ENCODE measurements around the gene ACOD1.
A peak's percentile ranks its signal among the peaks of the same experiment; 100 is the strongest.
"Not testable (repeated sequence)": the region's sequence is repeated elsewhere in the genome, so short reads cannot be mapped to it uniquely, and the experiment has no call there.

The ACOD1 gene

GRCh38 chr13:76954538-76954937, 6.2 kb downstream of the ACOD1 start:
- no peak for DNase-seq (ENCODE audit: low spot score)

DNA sequence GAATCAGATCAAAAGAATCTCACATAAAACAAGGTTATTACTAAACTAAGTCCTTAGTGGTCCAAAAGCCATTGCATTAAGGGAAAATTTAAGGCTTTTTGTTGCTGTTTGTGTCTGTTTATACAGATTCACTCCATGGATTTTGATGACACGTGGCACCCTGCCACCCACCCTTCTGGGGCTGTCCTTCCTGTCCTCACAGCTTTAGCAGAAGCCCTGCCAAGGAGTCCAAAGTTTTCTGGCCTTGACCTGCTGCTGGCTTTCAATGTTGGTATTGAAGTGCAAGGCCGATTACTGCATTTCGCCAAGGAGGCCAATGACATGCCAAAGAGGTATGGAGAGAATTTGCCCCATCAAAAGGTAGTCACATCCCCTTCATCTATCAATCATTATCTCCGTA, 6.9 kb downstream of the ACOD1 start:
- no peak for DNase-seq (ENCODE audit: low spot score)

- DNase-seq (ENCODE audit: low spot score): no peak
Measured at GRCh38 chr13:76955661-76956060, 7.3 kb downstream of the ACOD1 start.

DNA sequence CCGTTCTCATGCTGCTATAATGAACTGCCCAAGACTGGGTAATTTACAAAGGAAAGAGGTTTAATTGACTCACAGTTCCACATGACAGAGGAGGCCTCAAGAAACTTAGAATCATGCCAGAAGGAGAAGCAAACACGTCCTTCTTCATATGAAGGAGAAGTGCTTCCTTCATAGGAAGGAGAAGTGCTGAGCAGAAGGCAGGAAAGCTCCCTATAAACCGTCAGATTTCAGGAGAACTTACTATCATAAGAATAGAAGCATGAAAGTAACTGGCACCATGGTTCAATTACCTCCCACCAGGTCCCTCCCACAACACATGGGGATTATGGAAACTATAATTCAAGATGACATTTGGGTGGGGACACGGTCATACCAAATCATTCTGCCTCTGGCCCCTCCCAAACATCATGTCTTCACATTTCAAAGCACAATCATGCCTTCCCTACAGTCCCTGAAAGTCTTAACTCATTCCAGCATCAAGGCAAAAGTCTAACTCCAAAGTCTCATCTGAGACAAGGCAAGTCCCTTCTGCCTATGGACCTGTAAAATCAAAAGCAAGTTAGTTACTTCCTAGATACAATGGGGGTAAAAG, 10.6 kb downstream of the ACOD1 start:
- no peak for DNase-seq (ENCODE audit: low spot score)

DNA sequence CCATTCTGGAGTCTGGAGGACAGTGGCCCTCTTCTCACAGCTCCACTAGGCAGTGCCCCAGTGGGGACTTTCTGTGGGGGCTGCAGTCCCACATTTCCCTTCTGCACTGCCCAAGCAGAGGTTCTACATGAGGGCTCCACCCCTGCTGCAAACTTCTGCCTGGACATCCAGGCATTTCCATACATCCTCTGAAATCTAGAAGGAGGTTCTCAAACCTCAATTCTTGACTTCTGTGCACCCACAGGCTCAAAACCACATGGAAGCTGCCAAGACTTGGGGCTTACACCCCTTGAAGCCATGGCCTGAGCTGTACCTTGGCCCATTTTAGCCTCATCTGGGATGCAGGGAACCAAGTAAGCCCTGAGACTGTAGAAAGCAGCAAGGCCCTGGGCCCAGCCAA, 11.4 kb downstream of the ACOD1 start:
- not testable (repeated sequence) for DNase-seq (ENCODE audit: low spot score)

GRCh38 chr13:76965759-76966421, 17.6 kb downstream of the ACOD1 start:
- DNase-seq (ENCODE audit: low spot score): no peak

DNA sequence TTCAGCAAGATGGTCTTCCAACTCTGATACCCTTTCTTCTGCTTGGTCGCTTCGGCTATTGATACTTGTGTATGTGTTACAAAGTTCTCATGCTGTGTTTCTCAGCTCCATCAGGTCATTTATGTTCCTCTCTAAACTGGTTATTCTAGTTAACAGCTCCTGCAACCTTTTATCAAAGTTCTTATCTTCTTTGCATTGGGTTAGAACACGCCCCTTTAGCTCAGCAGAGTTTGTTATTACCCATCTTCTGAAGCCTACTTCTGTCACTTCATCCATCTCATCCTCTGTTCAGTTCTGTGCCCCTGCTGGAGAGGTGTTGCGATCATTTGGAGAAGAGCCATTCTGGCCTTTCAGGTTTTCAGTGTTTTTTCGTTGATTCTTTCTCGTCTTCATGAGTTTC, 18.7 kb downstream of the ACOD1 start:
- no peak for DNase-seq (ENCODE audit: low spot score)

DNA sequence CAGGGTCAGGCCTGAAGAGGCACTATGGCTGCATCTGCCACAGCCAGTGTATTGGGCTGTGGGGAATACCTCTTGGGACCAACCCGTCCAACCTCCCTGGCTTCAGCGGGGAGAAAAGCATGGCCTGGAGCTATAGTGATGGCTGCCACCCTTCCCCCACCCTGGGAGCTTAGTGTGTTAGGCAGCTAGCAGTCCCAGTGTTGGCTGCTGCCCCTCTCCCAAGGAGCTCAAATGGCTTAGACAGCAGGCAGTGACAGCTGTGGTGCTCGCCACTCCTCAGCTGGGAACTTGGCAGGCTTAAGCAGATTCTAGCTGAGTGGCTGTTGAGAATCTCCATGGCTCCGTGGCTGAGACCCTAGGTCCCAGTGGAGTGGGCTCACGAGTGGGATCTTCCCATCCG, 19.7 kb downstream of the ACOD1 start:
- no peak for DNase-seq (ENCODE audit: low spot score)

GRCh38 chr13:76969488-76970365, 21.4 kb downstream of the ACOD1 start:
- DNase-seq (ENCODE audit: low spot score): no peak

GRCh38 chr13:76971215-76971614, 22.9 kb downstream of the ACOD1 start:
- peak; percentile 38 for DNase-seq (ENCODE audit: low spot score)

DNA sequence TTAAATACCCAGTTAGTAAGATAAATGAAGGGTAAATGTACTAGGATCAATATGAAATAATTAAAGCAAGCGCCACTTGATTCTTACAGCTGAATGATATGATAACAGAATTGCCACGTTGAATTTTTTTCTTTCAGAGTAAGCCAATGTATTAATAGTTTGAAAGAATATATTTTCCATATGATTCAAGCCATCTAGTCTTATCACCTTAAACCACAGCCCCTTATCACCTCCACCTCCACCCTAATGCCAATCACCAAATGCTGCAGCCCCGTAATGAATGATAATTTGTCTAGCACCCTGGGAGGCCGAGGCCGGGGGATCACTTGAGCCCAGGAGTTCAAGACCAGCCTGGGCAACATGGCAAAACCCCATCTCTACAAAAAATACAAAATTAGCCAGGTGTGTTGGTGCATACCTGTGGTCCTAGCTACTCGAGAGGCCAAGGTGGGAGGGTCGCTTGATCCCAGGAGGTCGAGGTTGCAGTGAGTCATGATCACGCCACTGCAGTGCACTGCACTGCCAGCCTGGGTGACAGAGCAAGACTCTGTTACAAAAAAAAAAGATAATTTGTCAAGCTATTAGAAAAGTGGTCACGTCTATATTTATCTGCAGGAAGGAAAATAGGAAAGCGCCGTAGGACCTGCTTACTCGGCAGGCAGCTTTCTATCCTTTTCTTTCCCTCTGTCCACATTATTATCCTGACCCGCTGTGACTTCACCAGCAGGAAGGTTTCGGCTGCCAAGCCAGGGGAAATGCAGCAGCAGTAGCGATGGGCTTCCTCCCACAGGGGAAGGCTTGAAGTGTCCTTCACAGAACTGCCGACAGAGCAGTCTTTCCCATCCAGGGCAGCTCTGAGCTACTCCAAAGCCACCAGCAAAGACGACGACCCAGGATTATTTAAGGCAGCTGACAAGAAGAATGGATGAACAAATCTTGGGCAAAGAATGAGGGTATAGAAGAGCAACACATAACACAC, 23.8 kb downstream of the ACOD1 start:
- no peak for DNase-seq (ENCODE audit: low spot score)

DNA sequence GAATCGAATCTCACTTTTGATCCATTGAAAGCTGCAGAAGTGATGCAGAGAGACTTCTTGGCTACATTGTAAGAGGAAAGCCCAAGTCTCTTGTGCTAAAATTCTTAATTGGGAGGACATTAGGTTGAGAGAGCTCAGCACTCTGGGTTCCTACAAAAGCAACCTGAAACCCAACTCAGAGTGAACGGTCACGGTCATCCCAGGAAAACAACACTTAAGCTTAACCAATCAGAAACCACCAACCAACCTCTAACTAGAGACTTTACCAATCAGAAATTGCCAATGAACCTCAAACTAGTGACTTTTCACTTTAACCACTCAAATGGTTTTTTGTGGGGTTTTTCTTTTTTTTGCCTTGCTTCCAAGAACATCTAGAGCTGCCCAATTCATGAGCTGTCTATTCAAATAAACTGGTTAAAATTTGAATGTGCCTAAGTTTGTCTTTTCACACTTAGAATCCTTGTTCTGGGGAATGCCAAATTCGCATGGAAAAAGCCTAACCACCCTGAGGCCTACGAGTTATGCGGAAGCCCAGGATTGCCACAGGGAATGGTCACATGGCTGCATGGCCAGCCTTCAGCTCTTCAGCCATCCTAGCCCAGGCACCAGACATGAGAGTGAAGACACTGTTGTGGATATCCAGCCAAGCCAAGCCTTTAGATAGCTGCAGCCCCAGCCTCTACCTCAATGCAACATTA, 25.8 kb downstream of the ACOD1 start:
- DNase-seq (ENCODE audit: low spot score): no peak

- no peak for DNase-seq (ENCODE audit: low spot score)
Measured at GRCh38 chr13:76974618-76974975, 26.3 kb downstream of the ACOD1 start.

- DNase-seq (ENCODE audit: low spot score): no peak
Measured at GRCh38 chr13:76975863-76976262, 27.6 kb downstream of the ACOD1 start.

- no peak for DNase-seq (ENCODE audit: low spot score)
Measured at GRCh38 chr13:76976490-76976889, 28.2 kb downstream of the ACOD1 start.

DNA sequence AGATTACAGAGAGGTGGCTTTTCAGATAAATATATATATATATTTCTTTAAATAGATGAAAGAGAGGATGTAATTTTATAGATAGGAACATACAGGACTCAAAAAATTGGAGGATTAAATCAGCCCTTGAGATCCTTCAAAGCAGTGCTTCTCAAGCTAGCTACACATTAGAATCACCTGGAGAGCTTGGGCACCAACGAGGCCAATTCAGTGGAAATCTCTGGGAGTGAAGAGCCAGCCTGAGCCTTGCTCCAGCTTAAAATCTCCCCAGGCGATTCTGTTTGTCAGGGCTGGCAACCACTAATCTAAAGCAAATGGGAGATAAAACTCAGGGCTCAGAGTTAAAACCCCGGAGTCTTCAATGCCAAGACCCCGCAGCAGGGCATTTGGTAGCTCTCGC, 28.6 kb downstream of the ACOD1 start:
- no peak for DNase-seq (ENCODE audit: low spot score)

DNA sequence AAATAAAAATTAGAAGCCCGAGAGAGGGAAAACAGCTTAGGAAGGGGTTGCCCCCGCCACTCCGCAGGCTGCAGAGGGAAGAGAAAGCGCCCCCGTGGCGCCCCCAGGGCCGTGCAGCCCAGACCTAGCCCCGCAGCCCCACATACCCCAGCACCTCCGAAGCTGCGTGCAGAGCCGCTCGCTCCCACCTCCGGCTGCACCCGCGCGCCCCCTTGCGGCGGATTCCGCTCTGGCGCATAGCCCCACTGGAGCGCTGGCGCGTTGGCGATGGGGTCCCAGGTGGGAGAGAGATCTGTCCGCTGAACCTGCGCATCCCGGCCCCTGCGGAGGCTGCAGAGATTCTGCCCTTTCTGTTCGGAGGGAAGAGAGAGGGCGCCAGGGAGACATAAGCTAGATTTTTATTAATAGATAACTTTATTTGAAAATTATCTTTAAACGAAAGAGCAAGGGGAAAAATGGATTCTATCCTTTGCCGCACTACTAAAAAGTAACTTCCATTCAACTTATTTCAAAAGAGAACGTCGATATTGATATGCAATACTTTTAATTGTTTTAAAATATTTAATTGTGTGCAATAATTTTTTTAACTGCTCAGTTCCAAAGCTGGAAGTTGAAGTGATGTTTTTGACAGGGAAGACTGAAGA, 31.9 kb downstream of the ACOD1 start:
- DNase-seq (ENCODE audit: low spot score): peak; percentile 87

DNA sequence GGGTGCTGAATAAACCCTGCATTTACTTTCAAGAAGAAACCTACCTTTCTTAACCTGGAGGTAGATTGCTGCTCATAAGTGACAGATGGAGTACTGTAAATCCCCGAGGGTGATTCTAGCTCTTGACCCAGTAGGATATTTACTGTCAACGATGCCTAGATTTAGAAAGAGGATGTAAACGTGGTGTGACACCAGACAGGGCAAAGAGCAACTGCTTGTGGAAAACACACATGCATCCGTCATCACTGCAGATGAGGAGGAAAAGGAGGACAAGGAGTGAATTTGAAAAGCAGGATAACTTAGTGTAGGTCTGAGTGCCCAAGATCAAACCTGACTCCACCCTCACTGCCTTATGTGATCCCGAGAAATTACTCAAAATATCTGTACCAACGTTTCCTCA, 33.8 kb downstream of the ACOD1 start:
- DNase-seq (ENCODE audit: low spot score): no peak

DNA sequence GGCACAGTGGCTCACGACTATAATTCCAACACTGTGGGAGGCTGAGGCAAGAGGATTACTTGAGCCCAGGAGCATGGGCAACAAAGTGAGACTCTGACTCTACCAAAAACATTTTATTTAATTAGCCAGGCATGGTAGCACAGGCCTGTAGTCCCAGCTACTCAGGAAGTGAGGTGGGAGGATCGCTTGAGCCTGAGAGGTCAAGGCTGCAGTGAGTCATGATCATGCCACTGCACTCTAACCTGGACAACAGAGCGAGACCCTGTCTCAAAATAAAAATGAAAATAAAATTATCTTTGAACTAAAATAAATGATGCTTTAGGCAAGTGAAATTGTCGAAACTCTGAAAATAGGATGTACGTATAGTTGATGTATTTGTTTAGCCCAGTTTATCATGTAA, 35.4 kb downstream of the ACOD1 start:
- no peak for DNase-seq (ENCODE audit: low spot score)

GRCh38 chr13:76991432-76991795, 43.1 kb downstream of the ACOD1 start:
- DNase-seq (ENCODE audit: low spot score): peak; percentile 25
